H9 (cell line): ENCODE data around the gene TEX26. TPM values are rescaled to one million over a fixed set of nuclear protein-coding genes. Genes with fewer than 3 reads are reported as not detected.
A peak's percentile ranks its signal among the peaks of the same experiment; 100 is the strongest.

Source experiments
- DNase-seq: peaks from one replicate; pipeline ENCODE4 v3.0.0-alpha.2; 2017
- H2AFZ ChIP-seq: one replicate; pipeline ENCODE4 v1.6.1; 2013; ENCODE audit warnings: mild to moderate bottlenecking, low read length, control low read depth, moderate library complexity
- H2AK5ac ChIP-seq: 2 replicates; pipeline ENCODE4 v1.6.1; 2013; ENCODE audit warnings: low read length, control low read depth, mixed read lengths; ENCODE audit not compliant: insufficient read length
- H2BK120ac ChIP-seq: one replicate; pipeline ENCODE4 v1.6.1; 2013; ENCODE audit warnings: low read depth, mild to moderate bottlenecking, low read length, control low read depth, inconsistent platforms; ENCODE audit not compliant: poor library complexity, severe bottlenecking
- H2BK12ac ChIP-seq: 2 replicates; pipeline ENCODE4 v1.6.1; 2013; ENCODE audit warnings: low read length, control low read depth, mixed read lengths, low read depth; ENCODE audit not compliant: insufficient read length
- H2BK15ac ChIP-seq: 2 replicates; pipeline ENCODE4 v1.6.1; 2013; ENCODE audit warnings: low read depth, low read length, control low read depth
- H2BK20ac ChIP-seq: one replicate; pipeline ENCODE4 v1.6.1; 2013; ENCODE audit warnings: low read depth, mild to moderate bottlenecking, low read length, control low read depth, inconsistent platforms; ENCODE audit not compliant: poor library complexity, severe bottlenecking
- H2BK5ac ChIP-seq: 2 replicates; pipeline ENCODE4 v1.6.1; 2013; ENCODE audit warnings: low read length, control low read depth, mixed read lengths; ENCODE audit not compliant: insufficient read length
- H3K14ac ChIP-seq: 2 replicates; pipeline ENCODE4 v1.6.1; 2013; ENCODE audit warnings: low read length, control low read depth; ENCODE audit not compliant: insufficient read depth
- H3K18ac ChIP-seq: 2 replicates; pipeline ENCODE4 v1.6.1; 2013; ENCODE audit warnings: low read depth, mild to moderate bottlenecking, mixed read lengths, low read length, control low read depth; ENCODE audit not compliant: insufficient read length
- H3K23ac ChIP-seq: 2 replicates; pipeline ENCODE4 v1.6.1; 2013; ENCODE audit warnings: low read length, control low read depth, mixed read lengths, low read depth; ENCODE audit not compliant: insufficient read length
- H3K23me2 ChIP-seq: 2 replicates; pipeline ENCODE4 v1.6.1; 2013; ENCODE audit warnings: low read depth, mild to moderate bottlenecking, mixed read lengths, low read length, control low read depth; ENCODE audit not compliant: insufficient read length, poor library complexity, severe bottlenecking
- H3K27ac ChIP-seq: 2 replicates; pipeline ENCODE4 v1.5.1; 2013; ENCODE audit warnings: low read length, control low read depth, mixed read lengths, low read depth; ENCODE audit not compliant: insufficient read length
- H3K27me3 ChIP-seq: 2 replicates; pipeline ENCODE4 v1.6.1; 2013; ENCODE audit warnings: low read length, control low read depth, inconsistent platforms; ENCODE audit not compliant: insufficient read depth
- H3K4ac ChIP-seq: 2 replicates; pipeline ENCODE4 v1.6.1; 2013; ENCODE audit warnings: low read depth, mild to moderate bottlenecking, control low read depth, inconsistent platforms, low read length, moderate library complexity
- H3K4me1 ChIP-seq: 2 replicates; pipeline ENCODE4 v1.6.1; 2013; ENCODE audit warnings: low read length, control low read depth, inconsistent platforms; ENCODE audit not compliant: insufficient read depth
- H3K4me2 ChIP-seq: 2 replicates; pipeline ENCODE4 v1.6.1; 2013; ENCODE audit warnings: low read length, control low read depth, mixed read lengths; ENCODE audit not compliant: insufficient read length, insufficient read depth
- H3K56ac ChIP-seq: 2 replicates; pipeline ENCODE4 v1.6.1; 2013; ENCODE audit warnings: low read depth, mild to moderate bottlenecking, mixed read lengths, low read length, control low read depth; ENCODE audit not compliant: insufficient read length
- H3K79me1 ChIP-seq: 2 replicates; pipeline ENCODE4 v1.6.1; 2013; ENCODE audit warnings: low read depth, mild to moderate bottlenecking, moderate library complexity, low read length, control low read depth, inconsistent platforms; ENCODE audit not compliant: insufficient read depth, poor library complexity, severe bottlenecking
- H3K79me2 ChIP-seq: 2 replicates; pipeline ENCODE4 v1.6.1; 2013; ENCODE audit warnings: low read length, control low read depth, inconsistent platforms; ENCODE audit not compliant: insufficient read depth
- H3K9ac ChIP-seq: 2 replicates; pipeline ENCODE4 v1.6.1; 2013; ENCODE audit warnings: low read length, control low read depth, mixed read lengths; ENCODE audit not compliant: insufficient read length; ENCODE audit errors: extremely low read depth
- H3K9me3 ChIP-seq: one replicate; pipeline ENCODE4 v1.6.1; 2013; ENCODE audit warnings: low read depth, low read length, inconsistent platforms; ENCODE audit not compliant: control insufficient read depth
- H3T11ph ChIP-seq: one replicate; pipeline ENCODE4 v1.6.1; 2013; ENCODE audit warnings: mild to moderate bottlenecking, low read length, control low read depth, inconsistent platforms
- H4K20me1 ChIP-seq: one replicate; pipeline ENCODE4 v1.6.1; 2013; ENCODE audit not compliant: control insufficient read depth, insufficient read length, insufficient read depth
- H4K5ac ChIP-seq: 2 replicates; pipeline ENCODE4 v1.6.1; 2013; ENCODE audit warnings: low read depth, mild to moderate bottlenecking, mixed read lengths, low read length, control low read depth; ENCODE audit not compliant: insufficient read length
- H4K8ac ChIP-seq: replicated peaks from 2 replicates; pipeline ENCODE4 v1.6.1; 2013; ENCODE audit warnings: low read length, control low read depth, mixed read lengths, low read depth; ENCODE audit not compliant: insufficient read length
- H4K91ac ChIP-seq: 2 replicates; pipeline ENCODE4 v1.6.1; 2013; ENCODE audit warnings: low read depth, mild to moderate bottlenecking, moderate library complexity, mixed read lengths, low read length, control low read depth; ENCODE audit not compliant: insufficient read length
- H3K27ac Mint-ChIP-seq, 3 experiments: 2 replicates in 2 of 3; 3 replicates in 1 of 3; pipeline ENCODE4 v1.8.0; 2020 to 2021; ENCODE audit warnings: mixed read lengths in 3 of 3, mild to moderate bottlenecking in 1 of 3, moderate library complexity in 1 of 3
- H3K27me3 Mint-ChIP-seq: 2 replicates; pipeline ENCODE4 v1.8.0; 2021; ENCODE audit warnings: low read depth, mild to moderate bottlenecking, moderate library complexity, mixed read lengths
- H3K36me3 Mint-ChIP-seq, 3 experiments: 2 replicates in 2 of 3; 3 replicates in 1 of 3; pipeline ENCODE4 v1.8.0; 2020 to 2021; ENCODE audit warnings: low read depth in 3 of 3, mixed read lengths in 3 of 3; ENCODE audit not compliant: insufficient read depth in 1 of 3
- H3K4me1 Mint-ChIP-seq, 2 experiments: 2 replicates each; pipeline ENCODE4 v1.8.0; 2020; ENCODE audit warnings: mixed read lengths in 2 of 2
- H3K4me3 Mint-ChIP-seq, 2 experiments: 2 replicates in 1 of 2; 3 replicates in 1 of 2; pipeline ENCODE4 v1.8.0; 2020 to 2021; ENCODE audit warnings: mild to moderate bottlenecking in 2 of 2, mixed read lengths in 2 of 2, moderate library complexity in 1 of 2
- H3K9me3 Mint-ChIP-seq, 2 experiments: 2 replicates in 1 of 2; 3 replicates in 1 of 2; pipeline ENCODE4 v1.8.0; 2020; ENCODE audit warnings: mild to moderate bottlenecking in 2 of 2, mixed read lengths in 2 of 2, moderate library complexity in 1 of 2
- CTCF ChIP-seq: fragments of 200-600 bp; sonication (generic); conservative IDR thresholded peaks from 3 replicates; pipeline ENCODE4 v1.8.0; 2021; ENCODE audit warnings: antibody characterized with exemption, mild to moderate bottlenecking
- WGBS: extraction: QIAGEN DNeasy Blood & Tissue Kit; methylation state at CpG from one replicate; pipeline ENCODE4 v1.1.7; 2013; ENCODE audit warnings: missing lambda C conversion rate, low lambda C conversion rate, mixed read lengths; ENCODE audit not compliant: insufficient read length; ENCODE audit errors: extremely low coverage; 5-methylcytosine and 5-hydroxymethylcytosine counted together
- total RNA-seq: library from RNA; stranded (reverse); gene quantifications from 2 replicates; pipeline ENCODE4 v1.2.1, GENCODE V29; 2021

The TEX26 gene
- total RNA-seq, 1 experiment from 2014 or later = not detected

- no peak overlapping the region for H3K4me3 Mint-ChIP-seq
Observed at GRCh38 chr13:30982906-30983305, 50.5 kb downstream of the TEX26 start.

More at GRCh38 chr13:30982906-30983305, 50.5 kb downstream of the TEX26 start:
- Histone ChIP-seq H2BK20ac (no peak overlapping the region), H3K23ac (no peak overlapping the region), H3K9ac (no peak overlapping the region), H2AFZ (no peak overlapping the region), H4K91ac (no peak overlapping the region), H4K5ac (no peak overlapping the region), H3K18ac (no peak overlapping the region), H2BK120ac (no peak overlapping the region), H2AK5ac (no peak overlapping the region), H3K79me2 (no peaks in the 10 kb centered on the region), H3K4me2 (no peak overlapping the region), H2BK15ac (no peak overlapping the region), H3K27me3 (no peaks in the 10 kb centered on the region), H3K23me2 (no peaks in the 10 kb centered on the region), H3K56ac (no peak overlapping the region), H4K20me1 (no peaks in the 10 kb centered on the region), H3K79me1 (no peaks in the 10 kb centered on the region), H3K9me3 (no peaks in the 10 kb centered on the region), H3K4ac (no peak overlapping the region), H3K4me1 (peaks cover 7% of the 10 kb centered on the region; the same call in 1 of the 2 replicates), H2BK5ac (no peak overlapping the region), H3K14ac (no peak overlapping the region), H2BK12ac (no peak overlapping the region), H3T11ph (no peak overlapping the region), H3K27ac (no peak overlapping the region), H4K8ac (no peak overlapping the region)
- no peak for TF ChIP-seq CTCF
- no CpG with 5 or more reads among the region's 3 CpGs for WGBS
- peaks cover 27 to 34% of the 10 kb centered on the region in 2 experiments for H3K4me1 Mint-ChIP-seq
- DNase-seq = no peak
- H3K27me3 Mint-ChIP-seq = no peaks in the 10 kb centered on the region
- peak overlapping the region in 1 of 3 experiments; percentile 0; a peak in 1 of 7 replicates for H3K27ac Mint-ChIP-seq
- H3K9me3 Mint-ChIP-seq = no peaks in the 10 kb centered on the region
- H3K36me3 Mint-ChIP-seq = no peaks in the 10 kb centered on the region
